ENCODE data around the gene ZWILCH. TPM values are rescaled to one million over a fixed set of nuclear protein-coding genes. Genes with fewer than 3 reads are reported as not detected.

Gene ZWILCH
- total and polyA plus RNA-seq, 2 donors (not counting 3 experiments of a cell fraction or from before 2014, with no cell fraction given), result 9.3 to 28.8 TPM

GRCh38 chr15:66483131-66483566, 22.0 kb upstream of the ZWILCH start:
- CTCF ChIA-PET, result interaction anchor here (1.4 kb wide), 1 partner anchor 15 kb away, joined by 5 read pairs; the partner anchor contains the start of gene SNAPC5
- intact Hi-C loops (cut with micrococcal nuclease), result no loop called here
- H3K9me1 ChIP-seq (replicated peaks; ENCODE audit: control insufficient read depth, extremely low read depth, insufficient read depth, low read length), result no peaks in the 10 kb centered on the region
- peaks cover 0 to 17% of the 10 kb centered on the region in 2 experiments for H3K36me3 ChIP-seq (ENCODE audit: control insufficient read depth in 2 of 2, extremely low read depth in 1 of 2, insufficient read depth in 2 of 2, low read length in 2 of 2)
- no peak overlapping the region for H3K27ac ChIP-seq (ENCODE audit: insufficient read depth, low read depth, low read length)
- no TSS peak for BruUV-seq (replicated peaks)
- DNase-seq (ENCODE audit: low read depth, low spot score) (no peak), FAIRE-seq (no peak)
- H3K4me3 ChIP-seq (replicated peaks in 1 of 3; ENCODE audit: insufficient read depth in 1 of 3, low read depth in 1 of 3, low read length in 3 of 3), result no peak overlapping the region
- no peaks in the 10 kb centered on the region for H3K27me3 ChIP-seq (ENCODE audit: control insufficient read depth in 2 of 2, insufficient read depth in 2 of 2, low read length in 2 of 2)
- H4K20me1 ChIP-seq (replicated peaks; ENCODE audit: control insufficient read depth, extremely low read depth, insufficient read depth, low read length), result no peaks in the 10 kb centered on the region
- dilution Hi-C loops (cut with MboI; ENCODE audit: extremely low pct_ligation_motif_present, low sequenced_read_pairs), result no loop called here
- TF ChIP-seq POLR2AphosphoS5 (IDR thresholded peaks at IDR 0.05; ENCODE audit: insufficient read depth, low read depth, low read length), result no peak
- TF ChIP-seq GATA2 (IDR thresholded peaks at IDR 0.05; ENCODE audit: insufficient read depth, insufficient read length, low read depth, low read length), result no peak
- TF ChIP-seq, protein P1, sequence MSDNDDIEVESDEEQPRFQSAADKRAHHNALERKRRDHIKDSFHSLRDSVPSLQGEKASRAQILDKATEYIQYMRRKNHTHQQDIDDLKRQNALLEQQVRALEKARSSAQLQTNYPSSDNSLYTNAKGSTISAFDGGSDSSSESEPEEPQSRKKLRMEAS (IDR thresholded peaks at IDR 0.05; ENCODE audit: insufficient read depth, insufficient read length), result no peak
- no peak for TF ChIP-seq JUN (IDR thresholded peaks at IDR 0.05; ENCODE audit: borderline replicate concordance, insufficient read depth, insufficient read length, low read depth)
- no peak for TF ChIP-seq POLR2A (IDR thresholded peaks at IDR 0.05; ENCODE audit: low read depth, low read length)
- TF ChIP-seq EZH2 (IDR thresholded peaks at IDR 0.05; ENCODE audit: borderline replicate concordance, low read depth, low read length, severe bottlenecking), result no peak
- TF ChIP-seq FOS (IDR thresholded peaks at IDR 0.05; ENCODE audit: borderline replicate concordance, insufficient read depth, low read length), result no peak
- TF ChIP-seq, protein P2, sequence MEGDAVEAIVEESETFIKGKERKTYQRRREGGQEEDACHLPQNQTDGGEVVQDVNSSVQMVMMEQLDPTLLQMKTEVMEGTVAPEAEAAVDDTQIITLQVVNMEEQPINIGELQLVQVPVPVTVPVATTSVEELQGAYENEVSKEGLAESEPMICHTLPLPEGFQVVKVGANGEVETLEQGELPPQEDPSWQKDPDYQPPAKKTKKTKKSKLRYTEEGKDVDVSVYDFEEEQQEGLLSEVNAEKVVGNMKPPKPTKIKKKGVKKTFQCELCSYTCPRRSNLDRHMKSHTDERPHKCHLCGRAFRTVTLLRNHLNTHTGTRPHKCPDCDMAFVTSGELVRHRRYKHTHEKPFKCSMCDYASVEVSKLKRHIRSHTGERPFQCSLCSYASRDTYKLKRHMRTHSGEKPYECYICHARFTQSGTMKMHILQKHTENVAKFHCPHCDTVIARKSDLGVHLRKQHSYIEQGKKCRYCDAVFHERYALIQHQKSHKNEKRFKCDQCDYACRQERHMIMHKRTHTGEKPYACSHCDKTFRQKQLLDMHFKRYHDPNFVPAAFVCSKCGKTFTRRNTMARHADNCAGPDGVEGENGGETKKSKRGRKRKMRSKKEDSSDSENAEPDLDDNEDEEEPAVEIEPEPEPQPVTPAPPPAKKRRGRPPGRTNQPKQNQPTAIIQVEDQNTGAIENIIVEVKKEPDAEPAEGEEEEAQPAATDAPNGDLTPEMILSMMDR (IDR thresholded peaks at IDR 0.05; ENCODE audit: extremely low read depth in 1 of 2, insufficient read depth in 1 of 2, low read depth in 1 of 2, low read length in 2 of 2), result no peak
- TF ChIP-seq MYC (IDR thresholded peaks at IDR 0.05; ENCODE audit: low read depth, low read length), result no peak
- no peaks in the 10 kb centered on the region for H3K9me3 ChIP-seq (replicated peaks; ENCODE audit: control insufficient read depth, insufficient read depth, low read length)
- no peak overlapping the region for H3K4me2 ChIP-seq (ENCODE audit: insufficient read depth, low read length)
- no peak overlapping the region for H3K9ac ChIP-seq (replicated peaks; ENCODE audit: extremely low read depth, insufficient read depth, low read length)
- POLR2A ChIA-PET, result no interaction called here
- H3K4me1 ChIP-seq (ENCODE audit: control insufficient read depth, extremely low read depth, insufficient read depth, low read length), result no peaks in the 10 kb centered on the region
- no peak overlapping the region for H2AFZ ChIP-seq (ENCODE audit: low read depth, low read length)
- no peaks in the 10 kb centered on the region for H3K79me2 ChIP-seq (ENCODE audit: control insufficient read depth, insufficient read depth, low read length)

All from endothelial cell of umbilical vein (primary cell).